SH-SY5Y (cell line): ENCODE measurements around the gene TBC1D14.

Experiments
- GATA2 ChIP-seq: IDR thresholded peaks from 2 replicates; pipeline ENCODE4 v1.6.1; 2011; ENCODE audit warnings: mild to moderate bottlenecking, low read depth, low read length
- GATA3 ChIP-seq: IDR thresholded peaks from 2 replicates; pipeline ENCODE4 v1.6.1; 2011; ENCODE audit warnings: low read depth, mild to moderate bottlenecking, low read length, moderate library complexity

- TF ChIP-seq GATA3 (no peak), GATA2 (no peak)
These were observed 23.3 kb downstream of the TBC1D14 start for GRCh38 chr4:6932918-6933317.
